T47D (cell line): ENCODE results near the gene EPHB3.

ENCODE experiments used
- DNase-seq, 2 experiments: peaks; one replicate each; pipeline versions ENCODE4 v3.0.0 to v3.0.0-alpha.2; 2011 to 2012; ENCODE audit warnings: low read depth in 1 of 2, low spot score in 1 of 2
- JUND ChIP-seq: IDR thresholded peaks from 2 replicates; pipeline ENCODE4 v1.6.1; 2012; ENCODE audit warnings: low read depth
- in situ Hi-C: cut with HindIII; loops from 2 replicates; pipeline ENCODE4 v1.10.0; 2016; ENCODE audit warnings: low sequenced_read_pairs, low pct_unique_long_range_greater_than_20kb

EPHB3 gene

DNA sequence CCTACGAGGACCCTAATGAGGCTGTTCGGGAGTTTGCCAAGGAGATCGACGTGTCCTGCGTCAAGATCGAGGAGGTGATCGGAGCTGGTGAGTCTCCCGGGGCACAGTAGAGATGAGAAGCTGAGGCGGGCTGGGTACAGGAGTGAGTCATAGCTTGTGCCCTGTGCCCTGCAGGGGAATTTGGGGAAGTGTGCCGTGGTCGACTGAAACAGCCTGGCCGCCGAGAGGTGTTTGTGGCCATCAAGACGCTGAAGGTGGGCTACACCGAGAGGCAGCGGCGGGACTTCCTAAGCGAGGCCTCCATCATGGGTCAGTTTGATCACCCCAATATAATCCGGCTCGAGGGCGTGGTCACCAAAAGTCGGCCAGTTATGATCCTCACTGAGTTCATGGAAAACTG lies 17.9 kb downstream of the EPHB3 start:
- DNase-seq = no peak
- in situ Hi-C loops = no loop called here
- TF ChIP-seq JUND = no peak

DNA sequence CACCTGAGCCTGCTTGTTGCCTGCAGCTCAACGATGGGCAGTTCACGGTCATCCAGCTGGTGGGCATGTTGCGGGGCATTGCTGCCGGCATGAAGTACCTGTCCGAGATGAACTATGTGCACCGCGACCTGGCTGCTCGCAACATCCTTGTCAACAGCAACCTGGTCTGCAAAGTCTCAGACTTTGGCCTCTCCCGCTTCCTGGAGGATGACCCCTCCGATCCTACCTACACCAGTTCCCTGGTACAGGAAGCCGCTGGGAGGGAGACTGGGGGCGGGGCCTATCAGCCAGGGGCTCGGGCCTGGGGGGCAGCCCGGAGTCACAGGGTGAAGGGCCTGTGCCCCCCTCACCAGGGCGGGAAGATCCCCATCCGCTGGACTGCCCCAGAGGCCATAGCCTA lies 18.8 kb downstream of the EPHB3 start:
- no peak for TF ChIP-seq JUND
- in situ Hi-C loops = no loop called here
- DNase-seq = no peak

GRCh38 chr3:184581331-184581855 lies 19.8 kb downstream of the EPHB3 start:
- TF ChIP-seq JUND = no peak
- no peak for DNase-seq

GRCh38 chr3:184582646-184583577 lies 21.3 kb downstream of the EPHB3 start:
- no peak for TF ChIP-seq JUND
- in situ Hi-C loops = no loop called here
- DNase-seq = no peak

More at GRCh38 chr3:184581331-184581855, 19.8 kb downstream of the EPHB3 start:
- in situ Hi-C loops = no loop called here

DNA sequence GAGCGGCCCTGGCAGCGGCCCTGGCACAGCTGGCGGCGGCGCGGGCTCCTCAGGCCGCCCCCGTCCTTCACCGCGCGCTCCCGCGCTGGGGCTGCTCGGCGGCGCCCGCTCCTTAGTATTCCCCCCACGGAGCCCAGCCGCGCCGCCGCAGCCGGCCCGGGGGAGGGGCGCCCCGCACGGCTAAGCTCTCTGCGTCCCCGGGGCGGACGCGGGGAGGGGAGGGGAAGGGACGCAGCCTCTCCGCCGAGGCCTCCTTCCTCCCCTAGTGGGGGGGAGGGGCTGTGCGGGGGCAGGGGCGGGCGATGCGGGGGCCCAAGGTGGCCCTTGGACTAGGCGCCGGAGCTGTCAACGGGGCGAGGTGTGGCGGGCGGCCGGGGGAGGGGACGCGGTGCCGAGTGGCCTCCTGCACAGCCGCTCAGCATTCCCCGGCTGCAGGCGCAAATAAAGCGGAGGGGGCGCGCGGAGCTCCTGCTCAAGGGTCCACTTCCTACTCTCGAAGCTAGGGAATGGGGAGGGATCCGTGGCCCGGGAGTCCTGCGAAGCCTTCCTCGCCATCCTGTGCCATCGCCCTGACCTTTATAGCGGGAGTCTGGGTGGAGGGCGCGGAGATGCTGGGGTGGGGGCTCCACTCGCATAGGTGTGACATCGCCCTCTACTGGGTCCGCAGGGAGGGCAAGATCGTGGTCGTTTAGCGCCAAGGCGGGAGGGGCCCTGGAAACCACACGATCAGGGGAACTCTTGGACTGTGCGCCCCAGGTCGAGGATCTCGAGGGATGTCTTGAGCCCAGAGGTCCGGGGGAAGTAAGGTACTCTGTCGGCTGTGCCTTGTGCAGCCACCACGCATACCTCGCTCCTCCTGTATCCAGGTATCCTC lies 22.2 kb downstream of the EPHB3 start:
- DNase-seq = no peak
- TF ChIP-seq JUND = no peak
- in situ Hi-C loops = no loop called here

DNA sequence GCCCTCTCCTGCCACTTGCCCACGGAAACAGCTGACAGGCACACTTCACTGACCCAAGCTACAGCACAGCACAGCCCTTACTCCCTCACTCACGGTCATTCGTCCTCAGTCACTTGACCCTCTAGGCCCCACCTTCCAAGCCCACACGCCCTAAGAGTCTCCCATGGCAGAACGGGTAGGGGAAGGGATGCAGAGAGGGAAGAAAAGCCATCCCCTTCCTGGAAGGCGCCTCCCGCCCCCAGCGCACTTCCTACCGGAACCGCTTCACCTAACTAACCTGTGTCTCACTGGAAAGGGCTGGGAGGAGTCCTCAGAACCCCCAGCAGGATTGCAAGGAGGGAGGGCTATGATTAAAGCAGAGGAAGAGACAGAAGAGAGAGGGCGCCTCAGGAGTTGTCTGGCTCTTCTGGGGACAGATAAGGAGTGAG lies 22.9 kb downstream of the EPHB3 start:
- TF ChIP-seq JUND = no peak
- in situ Hi-C loops = no loop called here
- DNase-seq = no peak

DNA sequence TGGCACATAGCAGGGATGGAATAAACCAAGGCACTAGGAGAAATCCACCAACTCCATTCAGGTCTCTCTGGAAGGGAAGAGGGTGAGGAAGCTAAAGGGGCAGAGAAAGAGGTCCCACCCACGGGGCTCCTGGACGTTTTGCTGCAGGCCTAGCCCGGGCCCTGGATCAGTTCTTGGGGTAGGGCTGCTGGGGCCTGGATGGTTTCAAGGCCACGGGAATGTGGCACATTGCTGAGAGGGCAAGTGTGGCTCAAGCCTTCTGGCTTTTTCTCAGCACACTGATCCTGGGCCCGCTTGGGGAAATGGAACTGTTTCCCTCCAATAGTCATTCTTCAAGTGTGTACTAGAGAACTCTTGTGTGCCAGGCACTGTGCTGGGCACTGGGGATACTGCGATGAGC lies 24.0 kb downstream of the EPHB3 start:
- TF ChIP-seq JUND = no peak
- in situ Hi-C loops = no loop called here
- no peak for DNase-seq

- DNase-seq = no peak
- in situ Hi-C loops = no loop called here
- TF ChIP-seq JUND = no peak
Measured at GRCh38 chr3:184586851-184587250, 25.3 kb downstream of the EPHB3 start.

DNA sequence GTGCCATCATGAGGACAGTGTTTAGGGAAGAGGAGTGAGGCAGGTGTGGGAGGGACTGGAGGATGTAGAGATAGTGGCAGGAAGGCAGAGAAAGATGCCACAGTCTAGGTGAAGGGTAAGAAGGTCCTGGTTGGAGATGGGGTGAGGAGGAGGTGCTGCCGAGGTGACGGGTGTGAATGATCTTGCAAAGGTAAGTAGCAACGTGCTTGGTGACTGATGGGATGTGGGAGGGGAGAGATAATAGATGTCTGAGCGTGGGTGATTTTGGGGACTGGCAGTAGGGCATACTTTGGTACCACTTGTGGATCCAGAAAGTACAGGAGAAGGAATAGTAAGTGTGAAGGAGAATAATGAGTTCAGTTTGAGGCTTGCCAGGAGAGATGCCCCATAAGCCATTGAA lies 27.2 kb downstream of the EPHB3 start:
- TF ChIP-seq JUND = no peak
- in situ Hi-C loops = no loop called here

DNA sequence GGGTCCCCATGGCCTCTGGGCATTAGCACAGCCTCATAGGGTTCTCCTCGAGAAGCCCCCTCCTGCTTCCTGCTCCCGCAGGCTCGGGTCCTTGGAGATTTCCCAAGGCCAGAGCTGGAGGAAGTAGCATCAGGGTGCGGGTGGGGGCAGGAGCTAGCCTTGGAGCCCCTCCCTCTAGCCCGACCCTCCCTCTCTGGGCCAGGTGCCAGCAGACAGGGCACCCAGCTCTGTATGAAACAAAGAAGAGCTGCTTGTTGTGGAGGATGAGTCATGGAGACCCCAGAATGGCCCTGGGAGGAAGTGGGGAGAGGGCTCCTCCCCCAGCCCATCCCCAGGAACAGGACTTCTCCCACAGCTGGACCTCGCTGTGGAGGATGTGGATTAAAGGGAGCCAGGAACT lies 29.2 kb downstream of the EPHB3 start:
- no peak for DNase-seq
- no peak for TF ChIP-seq JUND
- in situ Hi-C loops = no loop called here

More for the DNA sequence above, 27.2 kb downstream of the EPHB3 start:
- DNase-seq = no peak

- TF ChIP-seq JUND = no peak
- in situ Hi-C loops = no loop called here
- no peak for DNase-seq
Measured at GRCh38 chr3:184591789-184592188, 30.2 kb downstream of the EPHB3 start.

GRCh38 chr3:184592371-184593219 lies 31.0 kb downstream of the EPHB3 start:
- TF ChIP-seq JUND = no peak
- no peak for DNase-seq
- in situ Hi-C loops = no loop called here
